ENCODE measurements around the gene MYL6.
"Not testable (repeated sequence)": the region's sequence is repeated elsewhere in the genome, so short reads cannot be mapped to it uniquely, and the experiment has no call there.

The MYL6 gene

DNA sequence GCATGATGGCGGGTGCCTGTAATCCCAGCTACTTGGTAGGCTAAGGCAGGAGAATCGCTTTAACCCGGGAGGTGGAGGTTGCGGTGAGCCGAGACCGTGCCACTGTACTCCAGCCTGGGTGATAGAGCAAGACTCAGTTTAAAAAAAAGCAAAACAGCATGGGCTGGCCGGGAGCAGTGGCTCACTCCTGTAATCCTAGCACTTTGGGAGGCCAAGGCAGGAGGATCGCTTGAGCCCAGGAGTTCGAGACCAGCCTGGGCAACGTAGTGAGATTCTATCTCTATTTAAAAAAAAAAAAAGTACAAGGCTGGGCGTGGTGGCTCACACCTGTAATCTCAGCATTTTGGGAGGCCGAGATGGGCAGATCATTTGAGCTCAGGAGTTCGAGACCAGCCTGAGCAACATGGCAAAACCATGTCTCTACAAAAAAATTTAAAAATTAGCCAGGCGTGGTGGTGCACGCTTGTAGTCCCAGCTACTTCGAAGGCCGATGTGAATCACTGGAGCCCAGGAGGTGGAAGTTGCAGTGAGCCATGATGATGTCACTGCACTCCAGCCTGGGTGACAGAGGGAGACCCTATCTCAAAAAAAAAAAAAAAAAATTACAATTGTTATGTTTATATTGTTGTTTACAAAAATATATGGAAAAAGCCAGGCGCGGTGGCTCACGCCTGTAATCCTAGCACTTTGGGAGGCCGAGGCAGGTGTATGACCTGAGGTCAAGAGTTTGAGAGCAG lies 1.5 kb upstream of the MYL6 start:
- DNase-seq (ENCODE audit: low read depth in 2 of 3, low spot score in 2 of 3): not testable (repeated sequence)

- peak; percentile 31 to 36 (median 36) for DNase-seq (ENCODE audit: low read depth in 2 of 3, low spot score in 2 of 3)
These were observed 744 bp upstream of the MYL6 start for GRCh38 chr12:56157201-56158028.

- DNase-seq (ENCODE audit: low read depth in 2 of 3, low spot score in 2 of 3): no peak
These were observed 835 bp downstream of the MYL6 start for GRCh38 chr12:56158926-56159461.

DNA sequence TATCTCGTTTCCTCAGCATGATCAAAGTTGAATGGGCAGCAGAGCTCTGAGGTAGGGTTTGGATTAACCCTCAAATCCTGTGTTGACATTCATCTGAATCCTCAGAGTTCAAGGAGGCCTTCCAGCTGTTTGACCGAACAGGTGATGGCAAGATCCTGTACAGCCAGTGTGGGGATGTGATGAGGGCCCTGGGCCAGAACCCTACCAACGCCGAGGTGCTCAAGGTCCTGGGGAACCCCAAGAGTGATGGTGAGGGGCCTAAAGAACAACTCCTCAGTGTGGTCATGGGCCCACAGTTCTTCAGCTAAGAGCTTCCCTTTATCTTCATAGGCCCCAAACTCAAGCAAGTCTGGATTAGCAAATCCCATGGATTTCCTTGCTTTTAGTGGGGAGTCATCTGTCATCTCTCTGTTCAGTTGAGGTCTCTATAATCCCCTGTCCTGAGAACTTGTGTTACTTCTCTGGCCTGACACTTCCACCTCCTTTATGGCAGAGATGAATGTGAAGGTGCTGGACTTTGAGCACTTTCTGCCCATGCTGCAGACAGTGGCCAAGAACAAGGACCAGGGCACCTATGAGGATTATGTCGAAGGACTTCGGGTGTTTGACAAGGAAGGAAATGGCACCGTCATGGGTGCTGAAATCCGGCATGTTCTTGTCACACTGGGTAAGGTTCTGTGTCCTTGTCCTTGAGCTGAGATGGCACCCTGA lies 1.5 kb downstream of the MYL6 start:
- no peak for DNase-seq (ENCODE audit: low read depth in 2 of 3, low spot score in 2 of 3)

GRCh38 chr12:56160193-56160763 lies 2.1 kb downstream of the MYL6 start:
- peak in 1 of 3 experiments; percentile 30 for DNase-seq (ENCODE audit: low read depth in 2 of 3, low spot score in 2 of 3)

GRCh38 chr12:56160894-56161689 lies 2.9 kb downstream of the MYL6 start:
- DNase-seq (ENCODE audit: low read depth in 2 of 3, low spot score in 2 of 3): no peak

DNA sequence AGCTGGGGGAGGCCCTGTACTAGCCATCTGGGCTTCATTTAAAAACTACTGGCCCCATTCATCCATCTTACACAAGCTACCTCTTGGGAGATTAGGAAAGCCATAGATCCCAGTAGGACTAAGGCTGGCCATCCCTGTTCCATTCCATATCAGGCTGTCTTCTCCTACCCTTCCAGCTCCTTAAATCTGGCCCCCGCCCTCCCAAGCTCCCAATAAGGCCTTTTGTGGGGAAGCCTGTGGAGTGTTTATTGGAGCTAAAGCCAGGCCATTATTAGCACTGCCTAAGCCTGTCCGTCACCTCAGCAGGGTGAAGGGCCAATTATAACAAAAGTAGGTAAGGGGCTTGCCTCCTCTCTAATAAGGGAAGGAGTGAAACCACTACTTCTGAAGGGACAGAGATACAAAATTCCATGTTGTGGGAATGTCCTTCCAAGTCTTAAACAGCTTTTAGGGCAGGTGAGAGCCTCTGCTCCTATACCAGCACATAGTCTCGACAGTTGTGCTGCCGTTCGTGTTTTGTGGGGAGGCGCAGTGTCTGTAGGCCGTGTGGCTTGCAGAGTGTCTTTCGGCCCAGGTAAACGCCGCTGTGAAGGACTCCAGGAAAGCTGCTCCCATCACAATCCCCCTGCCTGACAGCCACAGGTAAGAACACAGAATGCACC lies 3.7 kb downstream of the MYL6 start:
- DNase-seq (ENCODE audit: low read depth in 2 of 3, low spot score in 2 of 3): no peak

- no peak for DNase-seq (ENCODE audit: low read depth in 2 of 3, low spot score in 2 of 3)
These were observed 4.5 kb downstream of the MYL6 start for GRCh38 chr12:56162468-56163290.

GRCh38 chr12:56163533-56164344 lies 5.6 kb downstream of the MYL6 start:
- DNase-seq (ENCODE audit: low read depth in 2 of 3, low spot score in 2 of 3): no peak

DNA sequence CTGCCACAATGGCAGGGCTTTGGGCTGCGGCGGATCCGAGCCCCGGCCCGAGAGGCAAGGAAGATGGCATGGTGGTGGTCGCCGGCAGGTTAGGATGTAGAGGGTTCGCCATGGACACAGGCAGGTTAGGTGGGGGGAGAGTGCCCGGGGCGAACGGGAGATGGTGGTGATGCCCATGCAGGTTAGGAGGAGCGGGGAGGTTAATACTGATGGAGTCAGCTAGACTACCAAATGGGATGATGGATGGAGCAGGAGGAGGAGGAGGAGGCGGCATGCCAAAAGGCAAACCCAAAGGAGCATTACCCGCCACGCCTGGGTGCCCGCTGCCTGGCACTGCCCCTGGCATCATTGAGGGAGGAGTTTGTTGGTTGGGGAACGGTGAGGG lies 6.2 kb downstream of the MYL6 start:
- no peak for DNase-seq (ENCODE audit: low read depth in 2 of 3, low spot score in 2 of 3)

- DNase-seq (ENCODE audit: low read depth in 2 of 3, low spot score in 2 of 3): no peak
These were observed 7.2 kb downstream of the MYL6 start for GRCh38 chr12:56165369-56165768.

DNA sequence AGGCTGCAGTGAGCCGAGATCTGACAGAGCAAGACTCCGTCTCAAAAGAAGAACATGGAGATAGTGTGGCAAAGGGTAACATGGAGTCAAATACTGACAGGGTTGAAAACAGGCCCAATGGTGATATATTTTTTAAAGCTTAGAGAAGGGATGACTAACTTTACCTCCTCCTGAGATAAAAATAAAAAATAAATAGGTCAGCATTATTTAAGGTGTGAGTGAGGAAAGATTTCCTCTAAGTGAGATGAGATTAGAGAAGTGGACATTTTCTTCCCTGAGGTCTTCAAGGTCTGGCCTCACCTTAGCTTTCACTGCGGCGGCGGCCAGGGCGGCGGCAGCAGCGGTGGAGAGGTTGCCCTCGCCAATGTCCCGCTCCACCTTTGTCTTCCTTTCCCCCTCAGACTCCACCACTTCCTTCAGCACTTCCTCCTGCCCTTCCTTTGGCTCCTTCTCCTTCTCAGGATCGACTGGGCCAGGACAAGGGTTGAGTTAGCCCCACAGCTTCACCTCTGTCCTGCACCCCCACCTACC lies 11.1 kb downstream of the MYL6 start:
- no peak for DNase-seq (ENCODE audit: low read depth in 2 of 3, low spot score in 2 of 3)

GRCh38 chr12:56172839-56173238 lies 14.7 kb downstream of the MYL6 start:
- DNase-seq (ENCODE audit: low read depth in 2 of 3, low spot score in 2 of 3): no peak

GRCh38 chr12:56178347-56178746 lies 20.2 kb downstream of the MYL6 start:
- no peak for DNase-seq (ENCODE audit: low read depth in 2 of 3, low spot score in 2 of 3)

- DNase-seq (ENCODE audit: low read depth in 2 of 3, low spot score in 2 of 3): no peak
These were observed 28.8 kb downstream of the MYL6 start for GRCh38 chr12:56186957-56187356.

- DNase-seq (ENCODE audit: low read depth in 2 of 3, low spot score in 2 of 3): no peak
These were observed 30.1 kb downstream of the MYL6 start for GRCh38 chr12:56188131-56188777.

GRCh38 chr12:56188778-56189098 lies 30.6 kb downstream of the MYL6 start:
- peak in 1 of 3 experiments; percentile 10 for DNase-seq (ENCODE audit: low read depth in 2 of 3, low spot score in 2 of 3)

Data from activated CD8-positive, alpha-beta memory T cell treated with anti-CD3 and anti-CD28 coated beads for 48 hours (primary cell).